GM12872 (cell line): ENCODE data around the gene PDCD11.

ENCODE experiments used
- CTCF ChIP-seq: IDR thresholded peaks from 3 replicates; pipeline ENCODE4 v1.5.1; 2011; ENCODE audit warnings: low read depth, mild to moderate bottlenecking, low read length, moderate library complexity; ENCODE audit not compliant: insufficient read depth

PDCD11 gene

GRCh38 chr10:103481974-103482531, 85.6 kb downstream of the PDCD11 start:
- peak; percentile 79 for TF ChIP-seq CTCF

GRCh38 chr10:103487410-103487708, 90.9 kb downstream of the PDCD11 start:
- TF ChIP-seq CTCF, result no peak

DNA sequence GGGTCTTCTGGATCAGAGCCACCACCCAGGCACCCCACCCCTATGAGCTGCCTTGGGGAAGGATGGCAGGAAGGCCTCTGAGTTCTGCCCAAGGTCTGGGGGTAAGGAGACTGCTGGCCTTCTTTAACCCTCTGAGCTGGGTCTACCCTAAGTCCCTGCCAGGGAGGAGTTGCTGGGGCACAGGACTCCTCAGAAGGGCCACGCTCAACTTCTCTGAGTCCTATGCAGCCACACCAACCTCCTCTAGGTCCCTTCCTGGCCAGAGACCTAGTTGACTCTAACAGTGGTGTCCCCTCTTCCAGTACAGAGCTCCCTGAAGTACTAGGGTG, 94.5 kb downstream of the PDCD11 start:
- no peak for TF ChIP-seq CTCF

- no peak for TF ChIP-seq CTCF
Measured at GRCh38 chr10:103491729-103492364, 95.4 kb downstream of the PDCD11 start.

DNA sequence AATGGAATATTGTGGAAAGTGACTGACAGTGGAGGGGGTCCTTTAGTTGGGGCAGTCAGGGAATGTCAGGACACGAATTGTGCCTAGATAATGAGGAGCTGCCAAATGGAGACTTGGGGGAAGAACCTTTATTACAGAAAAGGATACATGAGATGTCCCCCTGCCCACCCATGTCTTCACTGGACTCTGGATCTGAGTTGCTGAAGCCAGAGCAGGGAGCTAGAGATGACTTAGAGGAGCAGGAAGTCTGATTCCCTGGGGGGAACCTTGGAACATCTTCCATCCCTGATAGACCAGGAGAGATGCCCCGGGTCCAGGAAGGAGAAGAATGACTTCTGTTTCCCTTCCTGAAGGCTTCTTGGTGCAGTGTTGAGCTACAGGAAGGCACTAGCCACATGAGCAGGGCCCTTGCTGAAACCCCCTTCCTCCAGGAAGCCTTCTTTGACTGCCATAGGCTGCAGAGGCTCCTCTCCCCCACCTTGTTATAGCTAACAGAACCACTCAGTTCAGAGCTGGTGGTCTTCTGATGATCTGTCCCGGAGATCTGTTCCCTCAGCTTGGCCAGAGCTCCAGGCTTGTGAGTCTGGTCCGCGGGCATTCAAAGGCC, 96.3 kb downstream of the PDCD11 start:
- TF ChIP-seq CTCF, result no peak

DNA sequence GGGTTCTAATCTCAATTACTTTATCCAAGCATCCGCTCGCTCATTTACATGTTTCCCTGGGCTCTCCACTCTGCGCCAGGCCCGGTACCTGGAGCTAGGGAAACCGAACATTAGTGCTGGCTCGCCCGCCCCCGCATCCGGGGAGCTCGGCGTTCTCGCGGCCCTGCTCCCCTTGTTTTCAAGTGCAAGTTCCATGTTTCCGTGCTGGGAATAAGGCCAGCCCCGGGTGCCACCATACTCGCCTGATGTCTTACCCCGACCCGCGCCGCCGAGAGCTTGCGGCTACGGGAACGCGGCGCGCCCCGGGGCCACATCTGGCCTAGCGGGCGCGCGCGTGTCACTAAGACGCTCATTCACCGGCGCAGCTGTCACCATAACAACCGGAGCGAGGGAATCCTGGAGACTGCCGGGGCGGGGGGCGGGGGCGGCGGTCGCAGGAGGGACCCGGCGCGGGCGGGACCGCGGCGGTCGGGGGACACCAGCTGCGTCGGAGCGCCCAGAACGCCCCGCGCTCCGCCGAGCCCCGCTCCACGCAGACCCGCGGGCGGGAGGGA, 97.0 kb downstream of the PDCD11 start, which contains the start of gene NEURL1:
Gene NEURL1 (plus strand): TSS at position 344 of the 554 bp plus-strand sequence. CDS start 683 bp downstream, outside the sequence.
- TF ChIP-seq CTCF, result no peak

GRCh38 chr10:103493916-103494877, 97.8 kb downstream of the PDCD11 start:
- TF ChIP-seq CTCF, result no peak
